ENCODE measurements around the gene SIX3. TPM values are rescaled to one million over a fixed set of nuclear protein-coding genes. Genes with fewer than 3 reads are reported as not detected.

SIX3 gene
- total RNA-seq, 4 donors from 2014 or later = not detected

DNA sequence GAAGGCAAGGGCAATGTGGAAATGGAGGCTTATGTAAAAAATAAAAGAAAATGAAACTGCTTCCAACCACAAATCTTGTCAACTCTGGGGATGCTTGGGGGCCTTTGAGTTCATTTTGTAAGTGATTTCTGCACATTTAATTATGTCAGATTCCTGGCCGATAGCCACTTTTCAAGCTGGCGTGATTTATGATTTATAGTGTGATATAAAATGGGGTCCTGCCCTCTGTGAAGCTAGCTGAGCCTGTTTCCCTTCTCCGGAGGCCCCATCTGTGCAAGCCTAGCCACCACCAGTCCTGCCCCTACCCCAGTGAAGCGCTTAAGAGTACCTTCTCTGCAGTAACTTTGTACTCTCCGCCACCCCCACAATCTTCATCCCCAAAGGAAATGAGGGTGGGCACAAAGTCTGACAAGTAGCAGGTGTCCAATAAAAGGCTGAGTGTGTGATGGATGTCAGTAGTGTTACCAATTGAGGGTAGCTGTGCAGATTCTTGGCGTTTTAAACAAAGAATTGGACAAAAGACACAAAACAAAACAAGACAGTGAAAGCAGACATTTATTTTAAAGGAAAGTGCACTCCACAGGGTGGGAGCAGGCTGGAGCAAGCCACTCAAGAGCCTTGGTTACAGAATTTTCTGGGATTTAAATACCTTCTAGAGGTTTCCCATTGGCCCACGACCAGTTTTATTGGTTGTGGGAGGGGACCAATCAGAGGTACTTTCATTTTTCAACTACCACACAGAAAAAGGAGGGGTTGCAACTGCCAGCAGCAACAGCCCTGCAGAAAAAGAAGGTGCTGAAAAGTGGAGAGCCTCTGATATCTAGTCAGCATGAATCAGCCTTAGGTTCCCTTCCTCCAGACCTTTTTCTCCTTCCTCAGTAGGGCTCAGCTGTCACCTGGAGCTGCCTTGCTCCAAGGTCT lies 39.0 kb upstream of the SIX3 start:
- H3K4me3 ChIP-seq = no peak overlapping the region
- in situ Hi-C loops (cut with MboI; ENCODE audit: low sequenced_read_pairs in 4 of 4) = no loop called here
- no peaks in the 10 kb centered on the region for H3K9me3 ChIP-seq
- ATAC-seq (no peak), DNase-seq (no peak)
- no peak overlapping the region for H3K27ac ChIP-seq
- intact Hi-C loops (cut with DNase I; ENCODE audit: low total_unique reads) = no loop called here
- H3K27me3 ChIP-seq = peaks cover 9 to 17% (median 14%) of the 10 kb centered on the region in 3 donors
- no peaks in the 10 kb centered on the region for H3K4me1 ChIP-seq
- TF ChIP-seq POLR2A (IDR thresholded peaks at IDR 0.05) = no peak
- TF ChIP-seq, protein P1, sequence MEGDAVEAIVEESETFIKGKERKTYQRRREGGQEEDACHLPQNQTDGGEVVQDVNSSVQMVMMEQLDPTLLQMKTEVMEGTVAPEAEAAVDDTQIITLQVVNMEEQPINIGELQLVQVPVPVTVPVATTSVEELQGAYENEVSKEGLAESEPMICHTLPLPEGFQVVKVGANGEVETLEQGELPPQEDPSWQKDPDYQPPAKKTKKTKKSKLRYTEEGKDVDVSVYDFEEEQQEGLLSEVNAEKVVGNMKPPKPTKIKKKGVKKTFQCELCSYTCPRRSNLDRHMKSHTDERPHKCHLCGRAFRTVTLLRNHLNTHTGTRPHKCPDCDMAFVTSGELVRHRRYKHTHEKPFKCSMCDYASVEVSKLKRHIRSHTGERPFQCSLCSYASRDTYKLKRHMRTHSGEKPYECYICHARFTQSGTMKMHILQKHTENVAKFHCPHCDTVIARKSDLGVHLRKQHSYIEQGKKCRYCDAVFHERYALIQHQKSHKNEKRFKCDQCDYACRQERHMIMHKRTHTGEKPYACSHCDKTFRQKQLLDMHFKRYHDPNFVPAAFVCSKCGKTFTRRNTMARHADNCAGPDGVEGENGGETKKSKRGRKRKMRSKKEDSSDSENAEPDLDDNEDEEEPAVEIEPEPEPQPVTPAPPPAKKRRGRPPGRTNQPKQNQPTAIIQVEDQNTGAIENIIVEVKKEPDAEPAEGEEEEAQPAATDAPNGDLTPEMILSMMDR (IDR thresholded peaks at IDR 0.05 in 4 of 5, conservative IDR thresholded peaks at IDR 0.05 in 1 of 5) = no peak
- no peaks in the 10 kb centered on the region for H3K36me3 ChIP-seq

DNA sequence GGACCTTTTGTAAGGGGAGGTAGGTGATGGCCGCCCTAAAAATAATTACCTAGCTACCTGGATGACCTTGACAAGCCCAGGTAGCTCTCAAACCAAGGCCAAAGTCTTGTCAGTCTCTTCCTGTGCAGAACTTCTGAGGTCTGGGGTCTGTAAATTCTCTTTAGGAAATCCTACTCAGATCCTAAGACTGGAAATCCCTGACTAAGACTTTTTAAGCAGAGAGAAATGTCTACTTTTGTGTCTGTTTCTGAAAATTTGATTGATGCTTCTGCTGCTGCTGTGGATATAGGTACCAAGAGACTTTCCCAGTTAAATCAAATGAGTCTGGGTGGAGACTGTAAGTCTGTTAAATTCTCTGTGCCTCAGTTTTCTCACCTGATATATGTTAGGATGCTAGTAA lies 36.9 kb upstream of the SIX3 start:
- H3K9me3 ChIP-seq = peaks cover 0 to 5% (median 0%) of the 10 kb centered on the region in 3 donors
- H3K4me1 ChIP-seq = no peaks in the 10 kb centered on the region
- DNase-seq (no peak), ATAC-seq (no peak)
- no peak overlapping the region for H3K27ac ChIP-seq
- no peaks in the 10 kb centered on the region for H3K36me3 ChIP-seq
- no peak overlapping the region for H3K4me3 ChIP-seq
- in situ Hi-C loops (cut with MboI; ENCODE audit: low sequenced_read_pairs in 4 of 4) = no loop called here
- H3K27me3 ChIP-seq = peaks cover 9 to 18% (median 17%) of the 10 kb centered on the region in 3 donors
- intact Hi-C loops (cut with DNase I; ENCODE audit: low total_unique reads) = no loop called here
- TF ChIP-seq, protein P1 (IDR thresholded peaks at IDR 0.05 in 4 of 5, conservative IDR thresholded peaks at IDR 0.05 in 1 of 5) = no peak
- TF ChIP-seq POLR2A (IDR thresholded peaks at IDR 0.05) = no peak

DNA sequence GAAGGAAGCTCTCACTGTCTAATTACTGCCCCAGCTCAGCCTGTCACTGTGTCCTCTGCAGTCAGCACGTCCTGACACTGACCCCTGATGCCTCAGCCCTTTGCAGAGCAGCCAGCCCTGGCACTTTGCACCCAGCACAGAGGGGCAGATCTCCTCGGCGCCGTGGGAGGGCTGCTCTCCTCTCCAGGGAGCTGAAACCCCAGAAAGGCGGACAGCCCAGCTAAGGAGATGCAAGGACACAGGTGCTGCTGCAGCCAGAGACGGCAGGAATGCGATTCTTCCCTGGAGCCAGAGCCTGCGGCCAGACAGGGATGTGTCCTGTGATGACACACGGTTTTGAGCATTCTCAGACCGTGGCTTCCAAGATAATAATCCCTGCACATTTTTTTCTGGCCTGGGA lies 34.5 kb upstream of the SIX3 start:
- in situ Hi-C loops (cut with MboI; ENCODE audit: low sequenced_read_pairs in 4 of 4) = no loop called here
- Histone ChIP-seq H3K36me3 (no peaks in the 10 kb centered on the region), H3K27ac (no peak overlapping the region), H3K4me3 (no peak overlapping the region), H3K27me3 (peaks cover 4 to 18% (median 14%) of the 10 kb centered on the region in 3 donors), H3K9me3 (peaks cover 0 to 5% (median 0%) of the 10 kb centered on the region in 3 donors), H3K4me1 (no peaks in the 10 kb centered on the region)
- ATAC-seq = no peak
- DNase-seq = no peak
- intact Hi-C loops (cut with DNase I; ENCODE audit: low total_unique reads) = no loop called here
- TF ChIP-seq POLR2A (IDR thresholded peaks at IDR 0.05) = no peak
- TF ChIP-seq, protein P1 (IDR thresholded peaks at IDR 0.05 in 4 of 5, conservative IDR thresholded peaks at IDR 0.05 in 1 of 5) = no peak

DNA sequence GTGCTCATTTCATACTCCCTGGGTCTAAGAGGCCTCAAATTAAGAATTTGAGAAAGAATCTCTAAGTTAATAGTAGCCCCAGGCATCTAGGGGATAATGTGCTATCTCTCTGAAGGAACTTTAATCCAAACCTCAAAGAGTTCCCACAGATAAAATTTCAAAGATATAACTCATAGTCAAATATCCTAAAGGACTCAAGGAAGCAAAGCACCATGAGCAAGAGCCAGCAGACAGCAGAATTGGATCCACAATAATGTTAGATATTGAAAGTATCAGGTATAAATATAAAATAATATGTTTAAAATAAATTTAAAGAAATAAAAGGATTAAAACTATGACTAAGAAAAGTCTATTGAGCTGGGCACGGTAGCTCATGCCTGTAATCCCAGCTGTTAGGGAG lies 31.7 kb upstream of the SIX3 start:
- ATAC-seq = no peak
- TF ChIP-seq, protein P1 (IDR thresholded peaks at IDR 0.05 in 4 of 5, conservative IDR thresholded peaks at IDR 0.05 in 1 of 5) = no peak
- TF ChIP-seq POLR2A (IDR thresholded peaks at IDR 0.05) = no peak
- no peaks in the 10 kb centered on the region for H3K36me3 ChIP-seq
- peaks cover 0 to 14% (median 6%) of the 10 kb centered on the region in 3 donors for H3K27me3 ChIP-seq
- DNase-seq = no peak
- no peak overlapping the region for H3K27ac ChIP-seq
- in situ Hi-C loops (cut with MboI; ENCODE audit: low sequenced_read_pairs in 4 of 4) (no loop called here), intact Hi-C loops (cut with DNase I; ENCODE audit: low total_unique reads) (no loop called here)
- peak overlapping the region in 1 of 4 donors; percentile 25 for H3K4me3 ChIP-seq
- no peaks in the 10 kb centered on the region for H3K4me1 ChIP-seq
- peaks cover 0 to 5% (median 0%) of the 10 kb centered on the region in 3 donors for H3K9me3 ChIP-seq
